Tibial nerve (tissue), 4 donors: ENCODE data around the gene NNMT. TPM values are rescaled to one million over a fixed set of nuclear protein-coding genes. Genes with fewer than 3 reads are reported as not detected.

Experiments
- DNase-seq, 2 donors: peaks; one replicate each; pipeline ENCODE4 v3.0.0-alpha.2; 2019; ENCODE audit warnings: low spot score in 2 of 2
- H3K27ac ChIP-seq, 4 donors: fragments of 200-600 bp; sonication (generic) in 3 of 4; one replicate each; pipeline ENCODE4 v1.5.1; 2017 to 2019; ENCODE audit warnings: mild to moderate bottlenecking in 1 of 4
- H3K27me3 ChIP-seq, 2 donors: fragments of 200-600 bp; sonication (generic) in 1 of 2; one replicate each; pipeline versions ENCODE4 v1.5.1 to v1.6.0; 2017 to 2019
- H3K36me3 ChIP-seq, 3 donors: fragments of 200-600 bp; sonication (generic); one replicate each; pipeline ENCODE4 v1.5.1; 2018 to 2019
- H3K4me1 ChIP-seq, 4 donors: fragments of 200-600 bp; sonication (generic) in 3 of 4; one replicate each; pipeline ENCODE4 v1.5.1; 2017 to 2019
- H3K4me3 ChIP-seq, 4 donors: fragments of 200-600 bp; sonication (generic) in 3 of 4; one replicate each; pipeline ENCODE4 v1.5.1; 2017 to 2019; ENCODE audit warnings: mild to moderate bottlenecking in 1 of 4, moderate library complexity in 1 of 4
- H3K9me3 ChIP-seq, 4 donors: fragments of 200-600 bp; sonication (generic) in 3 of 4; one replicate each; pipeline ENCODE4 v1.5.1; 2017 to 2019
- CTCF ChIP-seq, 5 experiments: fragments of 200-600 bp in 3 of 5; fragments of 450-650 bp in 2 of 5; sonication (generic) in 3 of 5; IDR thresholded peaks; one replicate each; pipeline ENCODE4 v1.5.1; 2016 to 2019; ENCODE audit warnings: antibody characterized with exemption in 5 of 5, mild to moderate bottlenecking in 3 of 5, moderate library complexity in 2 of 5
- EP300 ChIP-seq, 2 donors: sonication (generic); formaldehyde crosslinking; IDR thresholded peaks; one replicate each; pipeline ENCODE4 v1.6.1; 2017; ENCODE audit warnings: antibody characterized with exemption in 2 of 2, mild to moderate bottlenecking in 1 of 2
- POLR2A ChIP-seq, 2 donors: fragments of 450-650 bp; IDR thresholded peaks; one replicate each; pipeline ENCODE4 v1.6.1; 2017; ENCODE audit warnings: antibody characterized with exemption in 2 of 2, mild to moderate bottlenecking in 2 of 2, moderate library complexity in 2 of 2
- WGBS, 2 donors: methylation state at CpG; one replicate each; pipeline ENCODE4 v1.1.5; 2018; 5-methylcytosine and 5-hydroxymethylcytosine counted together
- total RNA-seq, 4 donors: library from RNA; depleted of rRNA; stranded (reverse); fragments of >200 nt; gene quantifications; one replicate each; pipeline ENCODE4 v1.1.0, GENCODE V29; 2016

NNMT gene
- total RNA-seq, 4 donors from 2014 or later: 520 to 1,803 (median 896) TPM

- H3K36me3 ChIP-seq: no peaks in the 10 kb centered on the region
These were observed 63.1 kb downstream of the NNMT start for GRCh38 chr11:114359342-114359741.

GRCh38 chr11:114362326-114362725 lies 66.1 kb downstream of the NNMT start:
- 73 to 89% methylated on average over 4 of the region's 4 CpGs for WGBS, 2 donors
- DNase-seq: no peak
- Histone ChIP-seq H3K27me3 (no peaks in the 10 kb centered on the region), H3K9me3 (peaks cover 0 to 4% (median 0%) of the 10 kb centered on the region in 4 donors), H3K4me1 (peaks cover 0 to 3% (median 0%) of the 10 kb centered on the region in 4 donors), H3K27ac (no peak overlapping the region), H3K4me3 (no peak overlapping the region), H3K36me3 (no peaks in the 10 kb centered on the region)
- TF ChIP-seq CTCF (IDR thresholded peaks at IDR 0.05) (no peak), POLR2A (IDR thresholded peaks at IDR 0.05) (no peak), EP300 (IDR thresholded peaks at IDR 0.05) (no peak)

More at GRCh38 chr11:114359342-114359741, 63.1 kb downstream of the NNMT start:
- TF ChIP-seq POLR2A (IDR thresholded peaks at IDR 0.05): no peak
- TF ChIP-seq CTCF (IDR thresholded peaks at IDR 0.05): no peak
- no peak for TF ChIP-seq EP300 (IDR thresholded peaks at IDR 0.05)
- Histone ChIP-seq H3K27ac (no peak overlapping the region), H3K9me3 (peaks cover 0 to 4% (median 0%) of the 10 kb centered on the region in 4 donors), H3K4me1 (no peaks in the 10 kb centered on the region), H3K4me3 (no peak overlapping the region), H3K27me3 (no peaks in the 10 kb centered on the region)
- no peak for DNase-seq

DNA sequence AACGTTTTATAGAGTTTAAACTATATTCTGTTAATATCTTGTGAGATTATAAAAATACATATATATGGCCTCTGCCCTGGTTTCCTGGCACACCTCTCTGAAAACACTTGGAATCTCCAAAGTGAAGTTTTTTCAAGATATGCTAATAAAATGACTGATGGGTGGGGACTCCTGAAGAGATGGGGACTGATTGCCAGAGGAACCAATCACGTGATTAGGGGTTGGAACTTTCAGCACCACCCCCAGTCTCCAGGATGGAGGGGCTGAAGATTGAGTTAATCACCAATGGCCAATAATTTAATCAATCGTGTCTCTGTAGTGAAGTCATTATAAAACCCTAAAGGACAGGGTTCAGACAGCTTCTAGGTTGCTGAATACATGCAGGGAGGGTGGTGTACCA lies 66.8 kb downstream of the NNMT start:
- Histone ChIP-seq H3K9me3 (peaks cover 0 to 4% (median 0%) of the 10 kb centered on the region in 4 donors), H3K27ac (no peak overlapping the region), H3K4me3 (no peak overlapping the region), H3K36me3 (no peaks in the 10 kb centered on the region), H3K4me1 (peaks cover 0 to 3% (median 0%) of the 10 kb centered on the region in 4 donors), H3K27me3 (no peaks in the 10 kb centered on the region)
- TF ChIP-seq CTCF (IDR thresholded peaks at IDR 0.05) (no peak), POLR2A (IDR thresholded peaks at IDR 0.05) (no peak), EP300 (IDR thresholded peaks at IDR 0.05) (no peak)
- no peak for DNase-seq
- 71 to 75% methylated on average over 3 of the region's 3 CpGs for WGBS, 2 donors

Other genes with a start within 250 kb of the NNMT start
- gene ZBTB16, start 236.7 kb upstream of the NNMT start, total RNA-seq: 100 to 1,000 TPM; 405 to 756 (median 580) TPM
- 10 to 100 TPM in 3 of 4 donors, 1 to 10 TPM in 1; 3.3 to 16.0 (median 13.5) TPM for gene C11orf71, start 104.1 kb downstream of the NNMT start, total RNA-seq
- gene RBM7, start 104.3 kb downstream of the NNMT start, total RNA-seq: 10 to 100 TPM; 14.7 to 15.5 (median 15.3) TPM
- 100 to 1,000 TPM in 1 of 4 donors, 10 to 100 TPM in 3; 64.9 to 131 (median 96.8) TPM for gene REXO2, start 143.1 kb downstream of the NNMT start, total RNA-seq